A549 (cell line): ENCODE data around the gene GRID1.

Experiments used
- CBX8 ChIP-seq: fragments of 200-600 bp; sonication (generic); IDR thresholded peaks from 2 replicates; pipeline ENCODE4 v1.6.1; 2016
- EP300 ChIP-seq, 2 experiments: fragments of >200 bp; sonication (Bioruptor Twin); formaldehyde crosslinking; IDR thresholded peaks; 2 replicates in 1 of 2; 3 replicates in 1 of 2; pipeline ENCODE4 v1.6.1; 2016 to 2017
- KDM5A ChIP-seq: fragments of 200-600 bp; sonication (generic); IDR thresholded peaks from 2 replicates; pipeline ENCODE4 v1.6.1; 2016; ENCODE audit warnings: antibody characterized with exemption, mild to moderate bottlenecking
- MYC ChIP-seq: IDR thresholded peaks from 2 replicates; pipeline ENCODE4 v1.6.1; 2012; ENCODE audit warnings: mild to moderate bottlenecking, inconsistent platforms, low read length, improper control_type of control experiment, borderline replicate concordance
- NFE2L2 ChIP-seq: fragments of 150-350 bp; conservative IDR thresholded peaks from 2 replicates; pipeline ENCODE4 v1.6.1; 2014; ENCODE audit warnings: low read length
- POLR2A ChIP-seq: IDR thresholded peaks from 2 replicates; pipeline ENCODE4 v1.6.1; 2012; ENCODE audit warnings: mild to moderate bottlenecking, low read length
- RAD21 ChIP-seq, 2 experiments: fragments of >200 bp in 1 of 2; sonication (Bioruptor Twin) in 1 of 2; formaldehyde crosslinking in 1 of 2; IDR thresholded peaks in 1 of 2; conservative IDR thresholded peaks in 1 of 2; 2 replicates in 1 of 2; 3 replicates in 1 of 2; pipeline ENCODE4 v1.6.1; 2012 to 2018; ENCODE audit warnings: inconsistent platforms in 1 of 2
- TFCP2L1 ChIP-seq: fragments of 250-450 bp; sonication (Bioruptor Pico); IDR thresholded peaks from 2 replicates; pipeline ENCODE4 v1.5.0; 2021; ENCODE audit warnings: mild to moderate bottlenecking
- TF ChIP-seq, protein P1 (sequence below): fragments of >200 bp; sonication (Bioruptor Twin); formaldehyde crosslinking; IDR thresholded peaks from 3 replicates; pipeline ENCODE4 v1.5.1; 2016
- TF ChIP-seq, protein P2 (sequence below): fragments of 200-600 bp; sonication (generic); IDR thresholded peaks from 2 replicates; pipeline ENCODE4 v1.6.1; 2016; ENCODE audit warnings: antibody characterized with exemption, mild to moderate bottlenecking, moderate library complexity
- TF ChIP-seq, protein P3 (sequence below): fragments of 150-350 bp; IDR thresholded peaks from 2 replicates; pipeline ENCODE4 v1.6.1; 2014; ENCODE audit warnings: low read depth, mild to moderate bottlenecking, low read length

DNA sequence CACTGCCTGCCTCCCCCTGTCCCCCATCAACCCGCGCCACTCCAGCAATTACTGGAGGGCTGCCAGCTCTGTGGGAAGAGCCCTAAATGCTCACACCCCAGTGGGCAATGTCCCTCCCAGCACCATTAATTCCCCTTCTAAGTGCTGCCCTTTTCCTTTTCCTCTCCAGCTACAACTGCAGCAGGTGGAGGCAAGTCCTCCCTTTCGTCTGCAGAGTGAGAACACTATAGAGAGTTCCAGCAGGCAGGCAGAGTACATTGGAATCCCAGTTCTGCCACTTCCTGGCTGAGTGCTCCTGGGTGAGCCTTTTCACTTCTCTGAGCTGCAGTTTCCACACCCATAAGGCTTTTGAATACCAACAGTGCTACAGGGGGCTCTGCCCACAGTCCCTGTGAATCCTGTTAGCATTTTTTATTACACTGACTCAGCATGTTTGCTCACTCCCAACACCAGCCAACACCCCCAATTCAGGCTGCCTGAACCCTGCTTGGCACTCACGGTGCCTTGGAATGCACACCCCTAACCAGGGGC is 447.0 kb downstream of the GRID1 start:
- TF ChIP-seq, protein P1, sequence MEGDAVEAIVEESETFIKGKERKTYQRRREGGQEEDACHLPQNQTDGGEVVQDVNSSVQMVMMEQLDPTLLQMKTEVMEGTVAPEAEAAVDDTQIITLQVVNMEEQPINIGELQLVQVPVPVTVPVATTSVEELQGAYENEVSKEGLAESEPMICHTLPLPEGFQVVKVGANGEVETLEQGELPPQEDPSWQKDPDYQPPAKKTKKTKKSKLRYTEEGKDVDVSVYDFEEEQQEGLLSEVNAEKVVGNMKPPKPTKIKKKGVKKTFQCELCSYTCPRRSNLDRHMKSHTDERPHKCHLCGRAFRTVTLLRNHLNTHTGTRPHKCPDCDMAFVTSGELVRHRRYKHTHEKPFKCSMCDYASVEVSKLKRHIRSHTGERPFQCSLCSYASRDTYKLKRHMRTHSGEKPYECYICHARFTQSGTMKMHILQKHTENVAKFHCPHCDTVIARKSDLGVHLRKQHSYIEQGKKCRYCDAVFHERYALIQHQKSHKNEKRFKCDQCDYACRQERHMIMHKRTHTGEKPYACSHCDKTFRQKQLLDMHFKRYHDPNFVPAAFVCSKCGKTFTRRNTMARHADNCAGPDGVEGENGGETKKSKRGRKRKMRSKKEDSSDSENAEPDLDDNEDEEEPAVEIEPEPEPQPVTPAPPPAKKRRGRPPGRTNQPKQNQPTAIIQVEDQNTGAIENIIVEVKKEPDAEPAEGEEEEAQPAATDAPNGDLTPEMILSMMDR, result no peak
- TF ChIP-seq CBX8 (no peak), EP300 (IDR thresholded peaks at IDR 0.05) (no peak), POLR2A (no peak), RAD21 (conservative IDR thresholded peaks at IDR 0.05 in 1 of 2, IDR thresholded peaks at IDR 0.05 in 1 of 2) (no peak), NFE2L2 (no peak), KDM5A (no peak), MYC (no peak), TFCP2L1 (no peak)
- TF ChIP-seq, protein P2, sequence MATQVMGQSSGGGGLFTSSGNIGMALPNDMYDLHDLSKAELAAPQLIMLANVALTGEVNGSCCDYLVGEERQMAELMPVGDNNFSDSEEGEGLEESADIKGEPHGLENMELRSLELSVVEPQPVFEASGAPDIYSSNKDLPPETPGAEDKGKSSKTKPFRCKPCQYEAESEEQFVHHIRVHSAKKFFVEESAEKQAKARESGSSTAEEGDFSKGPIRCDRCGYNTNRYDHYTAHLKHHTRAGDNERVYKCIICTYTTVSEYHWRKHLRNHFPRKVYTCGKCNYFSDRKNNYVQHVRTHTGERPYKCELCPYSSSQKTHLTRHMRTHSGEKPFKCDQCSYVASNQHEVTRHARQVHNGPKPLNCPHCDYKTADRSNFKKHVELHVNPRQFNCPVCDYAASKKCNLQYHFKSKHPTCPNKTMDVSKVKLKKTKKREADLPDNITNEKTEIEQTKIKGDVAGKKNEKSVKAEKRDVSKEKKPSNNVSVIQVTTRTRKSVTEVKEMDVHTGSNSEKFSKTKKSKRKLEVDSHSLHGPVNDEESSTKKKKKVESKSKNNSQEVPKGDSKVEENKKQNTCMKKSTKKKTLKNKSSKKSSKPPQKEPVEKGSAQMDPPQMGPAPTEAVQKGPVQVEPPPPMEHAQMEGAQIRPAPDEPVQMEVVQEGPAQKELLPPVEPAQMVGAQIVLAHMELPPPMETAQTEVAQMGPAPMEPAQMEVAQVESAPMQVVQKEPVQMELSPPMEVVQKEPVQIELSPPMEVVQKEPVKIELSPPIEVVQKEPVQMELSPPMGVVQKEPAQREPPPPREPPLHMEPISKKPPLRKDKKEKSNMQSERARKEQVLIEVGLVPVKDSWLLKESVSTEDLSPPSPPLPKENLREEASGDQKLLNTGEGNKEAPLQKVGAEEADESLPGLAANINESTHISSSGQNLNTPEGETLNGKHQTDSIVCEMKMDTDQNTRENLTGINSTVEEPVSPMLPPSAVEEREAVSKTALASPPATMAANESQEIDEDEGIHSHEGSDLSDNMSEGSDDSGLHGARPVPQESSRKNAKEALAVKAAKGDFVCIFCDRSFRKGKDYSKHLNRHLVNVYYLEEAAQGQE, result no peak
- TF ChIP-seq, protein P3, sequence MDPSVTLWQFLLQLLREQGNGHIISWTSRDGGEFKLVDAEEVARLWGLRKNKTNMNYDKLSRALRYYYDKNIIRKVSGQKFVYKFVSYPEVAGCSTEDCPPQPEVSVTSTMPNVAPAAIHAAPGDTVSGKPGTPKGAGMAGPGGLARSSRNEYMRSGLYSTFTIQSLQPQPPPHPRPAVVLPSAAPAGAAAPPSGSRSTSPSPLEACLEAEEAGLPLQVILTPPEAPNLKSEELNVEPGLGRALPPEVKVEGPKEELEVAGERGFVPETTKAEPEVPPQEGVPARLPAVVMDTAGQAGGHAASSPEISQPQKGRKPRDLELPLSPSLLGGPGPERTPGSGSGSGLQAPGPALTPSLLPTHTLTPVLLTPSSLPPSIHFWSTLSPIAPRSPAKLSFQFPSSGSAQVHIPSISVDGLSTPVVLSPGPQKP, result no peak
